NCI-H1092 treated with DMSO at 0.1 percent for 48 hours (cell line): ENCODE measurements around the gene LILRB1.
"Not testable (repeated sequence)": the region's sequence is repeated elsewhere in the genome, so short reads cannot be mapped to it uniquely, and the experiment has no call there.

Experiments
- DNase-seq: peaks from one replicate; lab custom pipeline; 2025; lab: John Stamatoyannopoulos, UW

LILRB1 gene

DNA sequence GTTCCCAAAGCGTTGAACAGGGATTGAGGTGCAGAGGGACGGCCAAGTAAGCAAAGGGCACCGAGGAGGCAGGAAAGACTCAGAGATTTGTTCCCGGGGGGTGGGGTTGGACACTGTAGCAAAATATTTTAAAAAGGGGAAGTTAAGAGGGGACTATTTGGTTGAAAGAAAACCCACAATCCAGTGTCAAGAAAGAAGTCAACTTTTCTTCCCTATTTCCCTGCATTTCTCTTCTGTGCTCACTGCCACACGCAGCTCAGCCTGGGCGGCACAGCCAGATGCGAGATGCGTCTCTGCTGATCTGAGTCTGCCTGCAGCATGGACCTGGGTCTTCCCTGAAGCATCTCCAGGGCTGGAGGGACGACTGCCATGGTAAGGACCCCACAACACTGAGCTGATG is at the start of gene LILRB1:
Gene LILRB1, plus strand, starts transcription at position 223 of the 400 bp plus-strand sequence. CDS start 590 bp downstream, outside the sequence.
- DNase-seq: not testable (repeated sequence)

DNA sequence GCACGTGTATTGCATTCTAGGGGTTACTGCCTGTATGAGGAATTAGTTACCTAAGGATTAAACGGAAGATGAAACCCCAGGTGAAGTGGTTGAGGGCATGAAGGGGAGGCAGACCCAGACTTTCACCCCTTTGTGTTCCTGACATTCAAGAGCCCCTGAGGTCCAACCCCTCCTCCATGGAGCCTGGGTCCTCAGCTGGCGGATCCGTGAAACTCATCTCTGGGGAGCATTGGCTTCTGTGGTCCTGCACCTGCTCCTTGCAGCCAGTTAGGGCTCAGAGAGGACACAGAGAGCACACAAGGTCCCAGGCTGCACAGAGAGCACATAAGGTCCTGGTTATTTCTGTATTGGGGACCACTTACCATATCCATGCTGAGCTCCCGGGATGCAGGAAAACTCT is 43.9 kb upstream of the LILRB1 start:
- no peak for DNase-seq

DNA sequence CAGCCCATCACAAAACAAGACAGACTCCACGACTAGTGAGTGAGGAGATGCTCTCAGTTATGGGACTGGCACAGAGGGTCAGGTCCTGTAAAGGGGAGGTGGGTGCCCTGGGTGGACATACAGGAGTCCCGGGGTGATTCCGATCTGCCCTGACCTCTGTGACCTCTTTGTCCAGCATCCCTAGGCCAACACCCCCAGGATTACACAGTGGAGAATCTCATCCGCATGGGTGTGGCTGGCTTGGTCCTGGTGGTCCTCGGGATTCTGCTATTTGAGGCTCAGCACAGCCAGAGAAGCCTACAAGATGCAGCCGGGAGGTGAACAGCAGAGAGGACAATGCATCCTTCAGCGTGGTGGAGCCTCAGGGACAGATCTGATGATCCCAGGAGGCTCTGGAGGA is 43.3 kb upstream of the LILRB1 start:
- DNase-seq: no peak

DNA sequence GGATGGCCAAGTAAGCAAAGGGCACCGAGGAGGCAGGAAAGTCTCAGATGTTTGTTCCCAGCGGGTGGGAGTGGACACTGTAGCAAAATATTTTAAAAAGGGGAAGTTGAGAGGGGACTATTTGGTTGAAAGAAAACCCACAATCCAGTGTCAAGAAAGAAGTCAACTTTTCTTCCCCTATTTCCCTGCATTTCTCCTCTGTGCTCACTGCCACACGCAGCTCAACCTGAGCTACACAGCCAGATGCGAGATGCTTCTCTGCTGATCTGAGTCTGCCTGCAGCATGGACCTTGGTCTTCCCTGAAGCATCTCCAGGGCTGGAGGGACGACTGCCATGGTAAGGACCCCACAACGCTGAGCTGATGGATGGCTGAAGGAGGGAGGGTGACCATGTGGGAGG is 36.8 kb upstream of the LILRB1 start, which contains the start of gene LILRA1:
Gene LILRA1, plus strand, starts transcription at position 188 of the 400 bp plus-strand sequence. CDS start 613 bp downstream, outside the sequence.
- DNase-seq: not testable (repeated sequence)

DNA sequence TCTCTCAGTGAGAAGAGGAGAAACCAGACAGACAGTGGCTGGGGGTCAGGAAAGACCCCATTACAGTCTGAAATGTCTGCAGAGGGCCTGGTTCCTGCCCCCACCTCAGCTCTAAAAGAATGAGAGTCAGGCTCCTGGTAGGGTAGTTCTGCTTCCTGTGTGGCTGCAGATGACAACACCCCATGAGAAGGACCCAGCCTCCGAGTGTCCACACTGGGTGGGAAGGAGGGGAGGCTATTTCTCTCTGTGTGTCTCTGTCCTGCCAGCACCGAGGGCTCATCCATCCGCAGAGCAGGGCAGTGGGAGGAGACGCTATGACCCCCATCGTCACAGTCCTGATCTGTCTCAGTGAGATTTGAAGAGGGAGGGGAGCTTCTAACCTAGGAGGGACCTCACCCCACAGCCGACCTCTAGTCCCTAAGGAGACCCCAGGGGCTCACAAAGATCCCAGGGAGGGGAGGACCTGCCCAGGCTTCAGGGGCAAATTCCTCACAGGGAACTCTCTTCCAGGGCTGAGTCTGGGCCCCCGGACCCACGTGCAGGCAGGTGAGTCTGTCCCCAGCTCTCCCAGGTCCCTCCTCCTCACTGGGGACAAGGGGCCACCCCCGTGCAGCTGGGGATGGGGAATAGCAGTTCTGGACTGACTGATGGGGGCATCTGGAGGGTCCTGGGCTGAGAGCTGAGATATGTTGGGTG is 36.2 kb upstream of the LILRB1 start:
- not testable (repeated sequence) for DNase-seq

DNA sequence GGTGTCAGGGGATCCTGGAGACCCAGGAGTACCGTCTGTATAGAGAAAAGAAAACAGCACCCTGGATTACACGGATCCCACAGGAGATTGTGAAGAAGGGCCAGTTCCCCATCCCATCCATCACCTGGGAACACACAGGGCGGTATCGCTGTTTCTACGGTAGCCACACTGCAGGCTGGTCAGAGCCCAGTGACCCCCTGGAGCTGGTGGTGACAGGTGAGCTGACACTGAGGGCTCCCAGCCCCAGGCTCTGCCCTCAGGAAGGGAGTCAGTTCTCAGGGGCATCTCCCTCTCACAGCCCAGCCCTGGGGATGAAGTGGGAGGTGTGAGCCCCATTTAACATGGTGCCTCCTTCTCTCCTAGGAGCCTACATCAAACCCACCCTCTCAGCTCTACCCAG is 35.5 kb upstream of the LILRB1 start:
- no peak for DNase-seq

DNA sequence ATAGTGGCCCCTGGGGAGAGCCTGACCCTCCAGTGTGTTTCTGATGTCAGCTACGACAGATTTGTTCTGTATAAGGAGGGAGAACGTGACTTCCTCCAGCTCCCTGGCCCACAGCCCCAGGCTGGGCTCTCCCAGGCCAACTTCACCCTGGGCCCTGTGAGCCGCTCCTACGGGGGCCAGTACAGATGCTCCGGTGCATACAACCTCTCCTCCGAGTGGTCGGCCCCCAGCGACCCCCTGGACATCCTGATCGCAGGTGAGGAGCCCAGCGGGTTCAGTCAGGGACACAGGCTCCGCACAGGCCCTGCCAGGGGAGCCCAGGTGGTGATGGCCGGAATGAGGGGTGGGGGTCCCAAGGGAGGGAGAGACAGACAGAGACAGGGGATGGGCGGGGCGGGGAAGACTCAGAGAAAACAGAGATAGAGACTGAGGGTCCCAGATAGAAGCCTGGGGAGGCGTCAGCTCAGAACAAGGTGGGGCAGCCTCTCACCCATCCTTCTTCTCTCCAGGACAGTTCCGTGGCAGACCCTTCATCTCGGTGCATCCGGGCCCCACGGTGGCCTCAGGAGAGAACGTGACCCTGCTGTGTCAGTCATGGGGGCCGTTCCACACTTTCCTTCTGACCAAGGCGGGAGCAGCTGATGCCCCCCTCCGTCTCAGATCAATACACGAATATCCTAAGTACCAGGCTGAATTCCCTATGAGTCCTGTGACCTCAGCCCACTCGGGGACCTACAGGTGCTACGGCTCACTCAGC is 34.4 kb upstream of the LILRB1 start:
- not testable (repeated sequence) for DNase-seq

DNA sequence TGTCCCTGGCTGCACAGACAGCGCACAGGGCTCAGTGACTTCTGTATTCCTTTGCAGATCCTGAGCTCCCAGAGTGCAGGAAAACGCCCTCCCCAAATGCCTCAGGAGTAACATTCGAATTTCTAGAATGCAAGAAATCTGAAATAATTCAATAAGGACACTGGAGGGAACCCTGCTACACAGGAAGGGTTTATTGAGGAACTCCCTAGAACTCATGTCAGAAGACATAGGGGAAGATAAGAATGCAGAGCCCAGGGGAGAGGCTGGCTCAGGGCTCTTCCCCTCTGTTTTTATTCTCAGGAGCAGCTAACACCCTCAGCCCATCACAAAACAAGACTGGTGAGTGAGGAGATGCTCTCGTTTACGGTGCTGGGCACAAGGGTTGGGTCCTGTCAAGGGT is 30.1 kb upstream of the LILRB1 start:
- no peak for DNase-seq

DNA sequence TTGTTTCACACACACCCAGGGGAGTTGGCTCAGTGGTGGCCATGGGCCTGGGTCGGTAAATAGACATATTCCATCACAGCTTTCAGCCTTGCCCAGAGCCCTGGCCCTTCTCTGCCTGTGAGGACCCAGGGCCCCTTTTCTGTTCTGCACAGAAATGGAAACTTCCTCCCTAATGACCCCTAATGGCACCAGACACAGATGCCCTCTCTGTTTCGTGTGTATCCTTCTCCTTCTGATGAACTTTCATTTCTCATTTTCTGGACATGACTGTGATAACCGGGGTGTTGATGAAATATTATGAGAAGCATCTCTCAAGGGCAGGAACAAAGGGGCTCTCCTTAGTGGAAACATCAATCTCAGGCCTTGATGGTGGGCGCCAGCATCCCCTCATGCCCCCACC is 24.1 kb upstream of the LILRB1 start:
- DNase-seq: no peak

DNA sequence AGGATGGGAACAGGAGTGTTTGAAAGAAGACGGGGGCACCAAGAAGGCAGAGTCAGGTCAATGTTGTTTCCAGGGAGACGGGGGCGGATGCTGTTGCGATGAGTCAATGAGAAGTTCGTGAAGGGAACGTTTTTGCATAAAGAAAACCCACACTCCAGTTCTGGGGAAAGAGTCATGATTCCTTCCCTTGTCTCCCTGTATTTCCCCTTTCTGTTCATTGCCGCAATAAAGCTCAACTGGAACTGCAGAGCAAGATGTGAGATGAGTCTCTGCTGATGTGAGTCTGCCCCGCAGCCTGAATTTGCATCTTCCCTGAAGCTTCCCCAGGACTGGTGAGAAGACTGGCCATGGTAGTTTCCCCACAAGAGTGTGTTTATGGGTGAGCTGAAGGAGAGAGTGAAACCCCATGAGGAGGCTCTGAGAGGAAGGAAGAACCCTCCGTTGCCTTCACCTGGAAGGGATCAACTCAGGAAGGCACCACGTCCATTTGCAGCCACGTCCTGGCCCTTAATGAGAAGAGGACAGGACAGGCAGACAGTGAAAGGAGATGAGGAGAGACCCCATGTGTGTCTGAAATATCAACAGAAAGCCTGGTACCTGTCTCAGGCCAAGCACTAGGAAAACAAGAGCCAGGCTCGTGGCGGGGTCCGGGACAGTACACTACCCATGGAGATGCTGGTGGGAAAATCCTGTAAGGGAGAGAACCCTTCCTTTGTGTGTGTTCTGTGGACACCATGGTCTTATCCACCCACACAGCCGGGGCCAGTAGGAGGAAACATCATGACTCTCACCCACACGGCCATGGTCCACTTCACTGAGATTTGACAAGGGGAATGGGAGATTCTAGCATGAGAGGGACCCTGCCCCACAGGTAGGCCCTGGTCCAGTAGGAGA is 23.1 kb upstream of the LILRB1 start:
- no peak for DNase-seq

DNA sequence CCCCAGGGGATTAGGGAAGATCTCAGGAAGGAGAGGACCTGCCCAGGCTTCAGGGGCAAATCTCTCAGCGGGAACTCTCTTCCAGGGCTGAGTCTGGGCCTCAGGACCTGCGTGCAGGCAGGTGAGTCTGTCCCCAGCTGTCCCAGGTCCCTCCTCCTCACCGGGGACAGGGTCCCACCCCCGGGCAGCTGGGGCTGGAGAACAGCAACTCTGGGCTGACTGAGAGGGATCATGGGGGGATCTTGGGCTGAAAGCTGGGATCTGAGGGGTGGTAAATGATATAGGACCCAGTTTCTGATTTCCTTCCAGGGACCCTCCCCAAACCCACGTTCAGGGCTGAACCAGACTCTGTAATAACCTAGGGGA is 22.5 kb upstream of the LILRB1 start:
- no peak for DNase-seq

DNA sequence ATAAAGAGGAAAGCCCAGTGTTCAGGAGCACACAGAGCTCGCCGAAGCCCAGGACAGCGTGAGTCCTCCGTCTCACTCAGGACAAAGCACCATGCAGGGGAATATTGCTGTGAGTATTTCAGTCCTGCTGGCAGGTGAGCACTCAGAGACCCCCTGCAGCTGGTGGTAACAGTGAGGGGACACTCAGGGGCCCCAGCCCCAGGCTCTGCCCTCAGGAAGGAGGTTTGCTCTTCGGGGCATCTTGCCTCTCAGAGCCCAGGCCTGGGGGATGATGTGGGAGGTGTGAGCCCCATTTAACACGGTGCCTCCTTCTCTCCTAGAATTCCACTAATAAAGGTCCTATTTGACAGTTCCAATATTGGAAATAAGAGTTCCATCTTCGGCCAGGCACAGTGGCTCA is 22.1 kb upstream of the LILRB1 start:
- no peak for DNase-seq

DNA sequence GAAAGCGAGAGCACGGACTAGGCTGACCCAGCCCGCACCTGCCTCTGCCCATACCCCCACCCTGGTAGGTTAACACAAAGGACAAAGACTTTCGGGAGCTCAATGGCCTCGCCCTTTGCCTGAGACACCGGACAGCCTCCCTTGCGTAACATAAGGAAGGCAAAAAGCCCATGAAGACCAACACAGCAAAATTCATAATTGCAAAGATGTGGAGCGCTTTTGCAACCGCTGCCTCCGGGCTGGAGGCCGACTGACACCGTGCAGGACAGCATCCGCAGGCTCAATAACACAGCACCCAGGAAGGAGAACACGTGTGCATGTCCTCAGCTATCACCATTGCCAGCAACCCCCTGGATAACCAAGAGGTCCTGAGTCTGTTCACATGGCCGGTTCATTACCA is 21.5 kb upstream of the LILRB1 start:
- no peak for DNase-seq

DNA sequence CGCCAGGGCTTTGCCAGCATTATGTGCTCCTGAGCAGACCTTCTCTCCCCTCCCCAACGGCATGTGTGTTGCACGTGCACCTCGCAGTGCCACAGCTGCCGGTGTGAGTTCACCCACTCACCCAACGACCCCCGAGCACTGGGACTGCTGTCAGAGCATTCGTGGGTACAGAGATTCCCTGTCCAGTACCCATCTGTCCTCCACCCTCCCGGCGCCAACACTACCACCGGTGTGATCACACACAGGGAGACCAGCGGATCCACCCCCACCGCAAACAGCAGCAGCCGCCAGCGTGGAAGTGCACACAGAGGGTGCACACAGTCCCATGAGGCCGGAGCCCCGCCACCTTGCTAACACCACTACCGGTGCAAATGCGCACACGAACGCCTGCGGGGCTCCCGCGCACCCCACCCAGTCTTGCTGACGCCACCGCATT is 20.9 kb upstream of the LILRB1 start:
- DNase-seq: no peak

DNA sequence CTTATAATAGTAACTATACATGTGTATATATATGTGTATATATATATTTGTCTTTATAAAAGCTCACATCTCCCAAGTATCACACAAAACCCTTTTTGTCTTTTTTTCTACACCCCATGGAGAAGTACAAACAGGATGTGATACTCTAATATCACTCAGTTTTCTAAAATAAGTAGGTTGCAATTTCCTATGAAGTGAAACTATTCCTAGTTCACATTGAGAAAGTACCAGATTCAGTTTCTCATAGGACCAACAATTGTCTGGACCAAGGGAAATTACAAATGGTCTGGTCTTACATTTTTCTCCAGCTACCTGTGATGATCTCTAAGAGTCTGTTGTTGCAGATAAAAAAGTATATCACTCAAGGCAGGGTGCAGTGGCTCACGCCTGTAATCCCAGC is 17.9 kb upstream of the LILRB1 start:
- DNase-seq: no peak

DNA sequence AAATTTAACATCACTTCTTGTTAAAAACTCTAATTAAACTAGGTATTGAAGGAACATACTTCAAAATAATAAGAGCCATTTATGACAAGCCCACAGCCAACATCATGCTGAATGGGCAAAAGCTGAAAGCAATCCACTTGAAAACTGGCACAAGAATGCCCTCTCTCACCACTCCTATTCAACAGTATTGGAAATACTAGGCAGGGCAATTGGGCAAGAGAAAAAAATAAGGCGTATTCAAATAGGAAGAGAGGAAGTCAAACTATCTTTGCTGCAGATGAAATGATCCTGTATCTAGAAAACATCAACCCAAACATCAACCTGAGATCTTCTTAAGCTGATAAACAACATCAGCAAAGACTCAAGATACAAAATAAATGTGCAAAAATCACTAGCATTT is 15.6 kb upstream of the LILRB1 start:
- no peak for DNase-seq

DNA sequence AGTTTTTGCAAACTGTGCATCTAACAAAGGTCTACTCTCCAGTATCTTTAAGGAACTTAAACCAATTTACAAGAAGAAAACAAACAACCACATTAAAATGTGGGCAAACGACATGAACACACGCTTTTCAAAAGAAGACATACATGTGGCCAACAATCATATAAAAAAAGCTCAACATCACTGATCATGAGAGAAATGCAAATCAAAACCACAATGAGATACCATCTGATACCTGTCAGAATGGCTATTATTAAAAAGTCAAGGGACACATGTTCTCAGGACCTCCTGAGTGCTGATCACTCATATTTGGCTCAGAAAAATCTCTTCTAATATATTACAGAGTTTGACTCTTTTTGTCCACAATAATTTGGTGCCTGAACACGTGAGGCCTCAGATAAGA is 14.2 kb upstream of the LILRB1 start:
- no peak for DNase-seq

DNA sequence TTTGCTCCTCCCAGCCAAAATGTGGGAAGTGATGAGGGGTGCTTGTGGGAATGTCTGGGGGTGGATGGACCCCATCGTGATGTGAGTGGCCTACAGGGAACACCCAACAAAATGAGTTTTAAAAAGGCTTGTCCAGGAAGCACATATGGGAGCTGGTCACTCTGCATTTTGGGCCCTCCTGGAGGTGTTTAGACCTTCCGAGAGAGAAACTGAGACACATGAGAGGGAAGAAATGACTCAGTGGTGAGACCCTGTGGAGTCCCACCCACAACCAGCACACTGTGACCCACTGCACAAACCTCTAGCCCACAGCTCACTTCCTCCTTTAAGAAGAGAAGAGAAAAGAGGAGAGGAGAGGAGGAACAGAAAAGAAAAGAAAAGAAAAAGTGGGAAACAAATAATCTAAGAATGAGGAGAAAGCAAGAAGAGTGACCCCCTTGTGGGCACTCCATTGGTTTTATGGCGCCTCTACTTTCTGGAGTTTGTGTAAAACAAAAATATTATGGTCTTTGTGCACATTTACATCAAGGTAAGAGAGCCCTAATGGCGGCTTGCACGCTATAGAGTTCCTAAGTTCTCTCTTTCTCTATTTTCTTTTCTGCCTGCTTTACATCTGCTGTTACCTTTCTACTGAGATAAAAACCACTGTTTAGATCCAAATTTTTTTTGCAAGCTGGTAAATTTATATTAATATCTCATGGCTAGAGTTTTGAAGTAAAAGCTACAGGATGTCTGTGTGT is 13.3 kb upstream of the LILRB1 start:
- DNase-seq: no peak

DNA sequence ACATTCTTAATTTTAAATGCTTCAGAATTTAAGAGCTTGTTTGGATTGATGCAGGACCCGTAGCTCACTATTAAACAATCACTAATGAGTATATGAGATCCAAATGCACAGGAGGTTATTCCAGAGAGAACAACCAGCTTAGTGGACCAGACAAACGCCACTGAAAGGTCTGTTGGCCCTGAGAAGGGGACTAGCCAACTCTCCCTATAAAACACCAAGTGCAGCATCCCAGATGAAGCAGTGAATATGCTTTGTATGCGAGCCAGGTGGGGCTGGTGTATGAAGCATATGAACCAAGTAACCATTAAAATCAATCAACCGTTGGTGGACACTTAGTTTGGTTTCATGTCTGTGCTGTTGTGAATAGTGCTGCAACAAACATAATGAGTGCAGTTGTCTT is 9.8 kb upstream of the LILRB1 start:
- no peak for DNase-seq

DNA sequence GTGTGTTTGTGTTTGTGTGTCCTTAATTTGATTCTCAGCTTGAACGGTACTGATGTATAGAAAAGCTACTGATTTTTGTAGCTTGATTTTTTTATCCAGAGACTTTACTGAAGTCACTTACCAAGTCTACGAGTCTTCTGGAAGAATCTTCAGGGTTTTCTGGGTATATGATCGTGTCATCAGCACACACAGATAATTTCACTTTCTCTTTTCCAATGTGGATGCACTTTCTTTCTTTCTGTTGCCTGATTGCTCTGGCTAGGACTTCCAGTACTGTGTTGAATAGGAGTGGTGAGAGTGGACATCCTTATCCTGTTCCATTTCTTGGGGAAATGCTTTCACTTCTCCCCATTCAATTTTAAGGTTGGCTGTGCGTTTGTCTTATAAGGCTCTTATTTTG is 7.9 kb upstream of the LILRB1 start:
- DNase-seq: no peak

DNA sequence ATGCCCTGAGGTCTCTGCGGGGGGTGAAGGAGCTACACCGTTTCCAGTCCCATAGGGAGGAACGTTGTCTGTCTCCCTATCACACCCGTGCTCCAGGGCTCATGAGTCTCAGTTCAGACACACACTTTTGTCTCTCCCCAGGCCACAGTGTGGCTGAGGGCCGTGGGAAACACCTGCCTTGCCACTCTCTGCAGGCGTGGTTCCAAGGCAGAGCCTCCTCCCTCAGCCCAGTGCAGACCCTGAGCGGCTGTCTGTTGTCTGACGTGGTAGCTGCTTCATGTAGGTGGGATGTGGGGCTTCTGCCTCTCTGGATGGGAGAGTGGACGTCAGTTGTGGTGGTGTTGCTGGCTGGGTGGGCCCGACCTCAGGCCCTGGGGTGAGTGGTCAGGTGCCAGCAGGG is 6.0 kb upstream of the LILRB1 start:
- DNase-seq: not testable (repeated sequence)
